Measurements from ENCODE around the gene CAPZB. TPM values are rescaled to one million over a fixed set of nuclear protein-coding genes. Genes with fewer than 3 reads are reported as not detected.
A peak's percentile ranks its signal among the peaks of the same experiment; 100 is the strongest.

The CAPZB gene
- total and polyA plus RNA-seq, 12 donors: 99.7 to 386 (median 164) TPM

- intact Hi-C loops (cut with DNase I): no loop called here
- TF ChIP-seq, protein P1, sequence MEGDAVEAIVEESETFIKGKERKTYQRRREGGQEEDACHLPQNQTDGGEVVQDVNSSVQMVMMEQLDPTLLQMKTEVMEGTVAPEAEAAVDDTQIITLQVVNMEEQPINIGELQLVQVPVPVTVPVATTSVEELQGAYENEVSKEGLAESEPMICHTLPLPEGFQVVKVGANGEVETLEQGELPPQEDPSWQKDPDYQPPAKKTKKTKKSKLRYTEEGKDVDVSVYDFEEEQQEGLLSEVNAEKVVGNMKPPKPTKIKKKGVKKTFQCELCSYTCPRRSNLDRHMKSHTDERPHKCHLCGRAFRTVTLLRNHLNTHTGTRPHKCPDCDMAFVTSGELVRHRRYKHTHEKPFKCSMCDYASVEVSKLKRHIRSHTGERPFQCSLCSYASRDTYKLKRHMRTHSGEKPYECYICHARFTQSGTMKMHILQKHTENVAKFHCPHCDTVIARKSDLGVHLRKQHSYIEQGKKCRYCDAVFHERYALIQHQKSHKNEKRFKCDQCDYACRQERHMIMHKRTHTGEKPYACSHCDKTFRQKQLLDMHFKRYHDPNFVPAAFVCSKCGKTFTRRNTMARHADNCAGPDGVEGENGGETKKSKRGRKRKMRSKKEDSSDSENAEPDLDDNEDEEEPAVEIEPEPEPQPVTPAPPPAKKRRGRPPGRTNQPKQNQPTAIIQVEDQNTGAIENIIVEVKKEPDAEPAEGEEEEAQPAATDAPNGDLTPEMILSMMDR (IDR thresholded peaks at IDR 0.05): no peak
- TF ChIP-seq POLR2A (IDR thresholded peaks at IDR 0.05): no peak
- H3K4me3 ChIP-seq: no peak overlapping the region
- H3K27me3 ChIP-seq: no peaks in the 10 kb centered on the region
- H3K27ac ChIP-seq: no peak overlapping the region
- H3K4me1 ChIP-seq (replicated peaks in 1 of 2): peaks cover 0 to 15% of the 10 kb centered on the region in 2 donors
- no peaks in the 10 kb centered on the region for H3K36me3 ChIP-seq (replicated peaks in 1 of 2)
- DNase-seq: no peak
- 79 to 89% (median 87%) methylated on average over 5 to 7 of the region's 7 CpGs for WGBS, 4 donors
- no peaks in the 10 kb centered on the region for H3K9me3 ChIP-seq (replicated peaks in 1 of 3)
These were observed 83.1 kb downstream of the CAPZB start for GRCh38 chr1:19402031-19402813.

GRCh38 chr1:19401535-19401889 is 83.8 kb downstream of the CAPZB start:
- intact Hi-C loops (cut with DNase I): no loop called here
- no peak overlapping the region for H3K4me3 ChIP-seq

DNA sequence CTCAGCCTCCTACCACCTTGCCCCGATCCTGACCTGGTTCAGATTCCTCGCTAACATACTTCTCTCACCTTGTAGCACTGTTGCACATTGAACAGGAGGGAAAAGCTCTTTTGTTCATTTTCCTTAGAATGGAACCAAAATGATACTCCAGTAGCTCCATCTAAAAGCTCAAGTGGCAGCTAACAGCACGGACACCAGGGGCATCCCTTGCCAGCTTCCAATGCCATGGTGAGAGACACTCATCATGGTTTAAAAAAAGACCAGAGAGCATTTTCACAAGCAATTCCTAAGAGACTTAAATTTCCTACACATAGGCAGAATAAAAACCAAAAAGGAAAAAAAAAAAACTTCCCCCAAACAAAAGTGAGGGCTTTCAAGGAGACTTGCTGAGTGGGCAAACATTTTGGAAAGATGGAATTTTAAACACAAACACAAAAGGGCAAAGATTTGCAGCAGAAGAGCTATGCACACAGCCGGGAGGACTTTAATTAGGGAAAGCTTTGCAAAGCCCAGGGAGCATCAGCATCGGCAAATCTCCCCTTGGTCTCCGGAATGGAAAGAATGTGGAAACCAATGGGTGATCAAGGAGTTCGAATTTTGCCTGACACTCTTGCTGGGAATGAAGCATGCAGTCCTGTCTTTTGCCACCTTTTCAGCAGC is 84.3 kb downstream of the CAPZB start:
- 72 to 88% (median 80%) methylated on average over 7 of the region's 7 CpGs for WGBS, 4 donors
- no peaks in the 10 kb centered on the region for H3K9me3 ChIP-seq (replicated peaks in 1 of 3)
- peak overlapping the region in 1 of 5 donors; percentile 21 for H3K27ac ChIP-seq
- peaks cover 0 to 15% of the 10 kb centered on the region in 2 donors for H3K4me1 ChIP-seq (replicated peaks in 1 of 2)
- intact Hi-C loops (cut with DNase I): no loop called here
- no peak overlapping the region for H3K4me3 ChIP-seq
- no peaks in the 10 kb centered on the region for H3K36me3 ChIP-seq (replicated peaks in 1 of 2)
- no peak for DNase-seq
- no peak for TF ChIP-seq POLR2A (IDR thresholded peaks at IDR 0.05)
- TF ChIP-seq, protein P1 (IDR thresholded peaks at IDR 0.05): no peak
- no peaks in the 10 kb centered on the region for H3K27me3 ChIP-seq

More at GRCh38 chr1:19401535-19401889, 83.8 kb downstream of the CAPZB start:
- TF ChIP-seq POLR2A (IDR thresholded peaks at IDR 0.05): no peak
- TF ChIP-seq, protein P1 (IDR thresholded peaks at IDR 0.05): no peak
- Histone ChIP-seq H3K36me3 (replicated peaks in 1 of 2) (no peaks in the 10 kb centered on the region), H3K27ac (no peak overlapping the region), H3K4me1 (replicated peaks in 1 of 2) (peaks cover 0 to 15% of the 10 kb centered on the region in 2 donors), H3K27me3 (no peaks in the 10 kb centered on the region), H3K9me3 (replicated peaks in 1 of 3) (no peaks in the 10 kb centered on the region)
- no peak for DNase-seq
- WGBS, 4 donors: 74 to 88% (median 84%) methylated on average over 3 of the region's 3 CpGs

- no peaks in the 10 kb centered on the region for H3K9me3 ChIP-seq (replicated peaks in 1 of 3)
- WGBS, 4 donors: 81 to 86% (median 83%) methylated on average over 11 of the region's 11 CpGs
- H3K27ac ChIP-seq: peak overlapping the region in 1 of 5 donors; percentile 45
- peaks cover 0 to 7% of the 10 kb centered on the region in 2 donors for H3K4me1 ChIP-seq (replicated peaks in 1 of 2)
- intact Hi-C loops (cut with DNase I): no loop called here
- H3K4me3 ChIP-seq: no peak overlapping the region
- TF ChIP-seq, protein P1 (IDR thresholded peaks at IDR 0.05): no peak
- no peak for TF ChIP-seq POLR2A (IDR thresholded peaks at IDR 0.05)
- no peaks in the 10 kb centered on the region for H3K36me3 ChIP-seq (replicated peaks in 1 of 2)
- H3K27me3 ChIP-seq: no peaks in the 10 kb centered on the region
- DNase-seq: no peak
These were observed 85.1 kb downstream of the CAPZB start for GRCh38 chr1:19400192-19400611.

Measured in adrenal gland (tissue), 12 donors.